Fibroblast of peridontal ligament (primary cell): ENCODE measurements around the gene BCDIN3D.
"Not testable (repeated sequence)": the region's sequence is repeated elsewhere in the genome, so short reads cannot be mapped to it uniquely, and the experiment has no call there.

Source experiments
- DNase-seq: peaks from one replicate; pipeline ENCODE4 v3.0.0-alpha.2; 2010; ENCODE audit errors: extremely low read depth

The BCDIN3D gene

DNA sequence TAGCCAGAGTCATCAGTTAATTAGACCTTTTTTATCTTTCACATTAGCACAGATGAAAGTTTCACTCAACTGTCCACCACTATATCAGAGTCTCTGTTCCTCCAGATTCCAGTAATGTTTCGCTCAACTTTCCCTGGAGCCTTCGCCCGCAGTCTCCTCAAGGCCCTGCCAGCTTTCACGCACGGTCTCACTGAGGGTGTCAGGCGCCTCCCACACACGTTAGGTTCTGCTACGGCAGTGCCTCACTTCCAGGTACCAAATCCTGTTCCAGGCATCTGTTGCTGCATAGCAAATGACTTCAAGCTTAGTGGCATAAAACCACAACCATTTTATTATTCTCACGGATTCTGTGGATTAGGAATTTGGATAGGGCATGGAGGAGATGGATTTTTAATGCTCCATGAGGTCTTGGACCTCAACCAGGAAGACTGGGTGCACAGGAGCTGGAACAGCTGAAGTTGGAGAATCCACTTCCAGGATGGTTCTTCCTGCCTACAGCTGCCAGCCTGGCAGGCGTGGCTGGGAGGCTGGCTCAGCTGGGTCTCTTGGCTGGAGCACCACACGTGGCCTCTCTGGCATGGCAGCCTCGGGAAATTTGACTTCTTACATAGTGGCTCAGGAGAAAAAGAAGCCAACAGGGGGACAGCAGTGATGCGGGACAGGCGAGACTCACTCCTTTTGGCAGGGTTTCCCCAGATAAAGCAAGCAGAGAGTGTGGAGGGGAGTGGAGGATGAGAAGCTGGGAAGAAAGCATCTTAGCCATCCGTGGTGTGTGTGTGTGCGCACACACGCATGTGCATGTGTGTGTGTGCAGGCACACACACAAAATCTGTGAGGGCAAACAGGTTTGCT, 21.3 kb upstream of the BCDIN3D start:
- no peak for DNase-seq

DNA sequence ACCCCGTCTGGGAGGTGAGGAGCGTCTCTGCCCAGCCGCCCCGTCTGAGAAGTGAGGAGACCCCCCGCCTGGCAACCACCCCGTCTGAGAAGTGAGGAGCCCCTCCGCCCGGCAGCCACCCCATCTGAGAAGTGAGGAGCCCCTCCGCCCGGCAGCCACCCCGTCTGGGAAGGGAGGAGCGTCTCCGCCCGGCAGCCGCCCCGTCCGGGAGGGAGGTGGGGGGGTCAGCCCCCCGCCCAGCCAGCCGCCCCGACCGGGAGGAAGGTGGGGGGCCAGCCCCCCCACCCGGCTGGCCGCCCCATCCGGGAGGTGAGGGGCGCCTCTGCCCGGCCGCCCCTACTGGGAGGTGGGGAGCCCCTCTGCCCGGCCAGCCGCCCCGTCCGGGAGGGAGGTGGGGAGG, 18.0 kb upstream of the BCDIN3D start:
- DNase-seq: not testable (repeated sequence)

DNA sequence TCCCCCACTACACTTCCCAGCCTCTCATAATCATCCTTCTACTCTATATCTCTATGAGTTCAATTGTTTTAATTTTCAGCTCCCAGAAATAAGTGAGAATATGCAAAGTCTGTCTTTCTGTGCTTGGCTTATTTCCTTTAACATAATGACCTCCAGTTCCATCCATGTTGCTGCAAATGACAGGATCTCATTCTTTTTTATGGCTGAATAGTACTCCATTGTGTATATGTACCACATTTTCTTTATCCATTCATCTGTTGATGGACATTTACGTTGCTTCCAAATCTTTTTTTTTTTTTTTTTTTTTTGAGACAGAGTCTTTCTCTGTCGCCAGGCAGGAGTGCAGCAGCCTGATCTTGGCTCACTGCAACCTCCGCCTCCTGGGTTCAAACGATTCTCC, 13.0 kb upstream of the BCDIN3D start:
- not testable (repeated sequence) for DNase-seq

DNA sequence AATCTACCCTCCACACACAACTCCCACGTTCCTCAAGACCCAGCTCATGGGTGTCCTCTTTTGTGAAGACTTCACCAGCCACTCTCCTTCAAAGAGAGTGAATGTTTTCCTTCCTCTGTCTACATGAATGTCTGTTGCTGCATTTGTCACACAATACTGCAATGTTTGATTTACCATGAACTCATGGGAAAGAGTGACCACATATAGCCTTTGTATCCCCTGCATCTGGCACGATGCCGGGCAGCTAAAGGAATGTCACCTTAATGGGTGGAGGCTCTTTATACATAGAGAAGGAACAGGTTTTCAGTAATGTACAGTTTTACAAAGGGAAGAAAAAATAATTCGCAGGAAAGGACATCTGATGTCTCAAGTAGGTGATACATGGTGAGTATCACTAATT, 12.1 kb upstream of the BCDIN3D start:
- no peak for DNase-seq

DNA sequence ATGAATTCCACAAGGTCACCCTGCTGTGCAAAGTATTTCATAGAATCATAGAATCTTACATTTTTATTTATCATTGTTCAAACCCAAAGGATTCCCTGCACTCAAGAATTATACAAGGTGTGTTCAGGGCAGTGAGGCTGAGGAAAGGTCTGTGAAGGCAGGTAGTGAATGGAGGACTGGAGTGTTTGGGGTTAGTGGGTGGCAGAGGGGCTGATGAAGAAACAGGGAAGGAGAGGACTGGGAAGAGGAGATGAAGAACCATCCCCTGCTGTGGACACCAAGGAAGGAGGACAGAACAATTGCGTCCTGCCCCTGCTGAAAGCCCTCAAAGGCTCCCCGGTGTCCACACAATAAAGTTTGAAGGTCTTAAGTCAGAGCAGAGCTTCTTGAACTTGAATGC, 10.8 kb upstream of the BCDIN3D start:
- no peak for DNase-seq

DNA sequence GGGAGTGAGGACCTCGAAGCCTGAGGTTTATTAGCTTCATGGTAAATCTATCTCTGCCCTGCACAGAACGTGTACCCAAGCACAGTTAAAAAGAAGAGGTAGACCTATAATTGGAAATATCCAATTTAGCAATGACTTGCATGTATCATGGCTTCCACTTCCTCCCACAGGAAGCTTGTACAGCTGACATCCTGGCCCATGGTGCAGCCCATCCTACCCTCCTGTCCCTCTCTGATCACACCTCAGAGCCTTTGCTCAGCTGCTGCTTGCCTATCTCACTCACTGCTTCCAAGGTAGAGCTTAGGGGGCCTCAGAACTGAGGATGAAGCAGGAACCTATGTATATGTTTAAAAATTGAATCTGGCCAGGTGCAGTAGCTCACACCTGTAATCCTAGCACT, 4.3 kb upstream of the BCDIN3D start:
- DNase-seq: no peak

DNA sequence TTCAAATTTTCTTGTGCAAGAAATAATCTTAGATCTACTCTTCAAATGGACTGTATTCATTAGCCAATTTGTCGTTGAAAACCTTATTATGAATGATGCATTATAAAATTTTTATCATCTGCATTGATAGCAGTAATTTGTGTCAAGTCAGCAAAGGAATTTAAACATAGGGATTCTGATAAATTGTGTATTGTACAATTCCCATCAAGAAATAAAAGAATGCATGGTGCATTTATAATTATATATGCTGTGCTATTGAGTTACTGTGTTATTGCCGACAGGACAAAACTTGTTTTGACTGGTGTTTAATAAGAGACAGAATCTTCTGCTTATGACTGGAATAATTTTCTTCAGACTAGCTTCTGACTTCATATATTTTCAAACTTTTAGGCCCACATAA, 3.1 kb upstream of the BCDIN3D start:
- DNase-seq: no peak

DNA sequence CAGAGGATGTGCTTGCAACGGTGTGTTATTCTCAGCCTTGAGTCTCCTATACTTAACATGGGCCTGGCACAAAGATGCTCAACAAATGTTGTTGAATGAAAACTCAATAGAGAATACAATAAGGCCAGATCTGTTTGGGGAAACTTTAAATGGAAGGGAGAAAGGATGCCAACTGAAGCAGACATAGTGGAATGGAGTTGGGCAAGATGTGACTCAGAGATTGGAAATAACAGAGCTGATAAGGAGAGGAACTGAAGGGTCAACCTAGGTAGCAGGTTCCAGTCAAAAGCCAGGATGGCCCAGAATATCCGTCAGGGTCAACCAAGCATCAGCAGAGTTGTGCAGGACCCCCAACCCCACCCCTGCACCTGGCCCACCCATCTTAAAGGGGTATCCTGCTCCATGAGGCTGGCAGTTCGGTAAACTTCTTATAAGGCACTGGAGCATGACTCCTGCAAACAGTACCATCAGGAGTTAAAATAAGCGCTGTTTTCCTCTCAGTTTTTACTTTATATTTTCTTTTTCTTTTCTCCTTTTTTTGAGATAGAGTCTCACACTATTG, 1.1 kb upstream of the BCDIN3D start:
- no peak for DNase-seq

DNA sequence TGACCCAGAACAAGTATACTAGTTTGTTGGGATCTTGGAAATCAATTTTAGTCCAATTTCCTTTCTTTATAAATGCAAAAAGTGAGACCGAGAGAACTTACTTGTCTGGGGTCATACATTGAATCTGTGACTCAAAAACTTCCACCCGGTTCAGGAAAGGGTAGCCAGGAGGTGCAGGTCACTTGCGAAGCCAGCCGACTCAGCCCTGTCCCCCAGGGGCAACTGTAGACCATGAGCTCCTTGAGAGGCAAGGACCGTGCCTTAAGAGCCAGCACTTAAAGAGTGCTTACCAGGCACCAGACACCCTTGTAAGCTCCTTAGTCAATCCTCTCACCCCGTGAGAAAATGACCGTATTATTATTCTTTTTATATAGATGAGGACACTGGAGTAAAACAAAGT, 505 bp upstream of the BCDIN3D start:
- DNase-seq: no peak

DNA sequence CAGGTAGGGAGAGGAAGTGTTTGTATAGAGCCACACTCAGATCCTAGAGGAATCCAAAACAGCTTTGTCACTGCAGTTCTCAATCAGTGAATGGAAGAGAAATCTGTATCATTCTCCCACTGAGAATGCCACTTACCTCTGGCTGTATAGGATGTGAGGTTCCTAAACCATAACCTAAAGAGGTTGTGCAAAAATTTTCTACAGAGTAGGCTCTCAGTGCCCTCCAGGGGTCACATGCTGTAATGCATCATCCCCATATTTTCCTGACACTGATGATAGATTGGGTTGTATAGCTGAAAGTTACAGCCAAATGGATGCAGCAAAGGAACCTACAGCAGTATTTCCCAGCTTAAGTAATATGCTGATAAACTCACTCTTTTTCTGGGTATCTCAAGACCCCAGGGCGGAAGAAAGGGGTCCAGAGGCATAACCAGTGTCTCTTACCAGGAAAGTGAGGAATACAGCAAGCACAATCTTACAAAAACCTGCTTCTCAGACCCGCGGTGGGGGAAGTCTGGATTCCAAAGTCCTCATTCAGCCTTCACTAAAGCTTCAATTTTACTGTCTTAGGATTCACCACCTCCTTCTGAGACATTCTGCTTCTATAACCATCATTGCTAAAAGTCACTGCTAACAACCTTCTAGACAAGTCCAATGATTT, 3.8 kb downstream of the BCDIN3D start:
- DNase-seq: peak; percentile 65

DNA sequence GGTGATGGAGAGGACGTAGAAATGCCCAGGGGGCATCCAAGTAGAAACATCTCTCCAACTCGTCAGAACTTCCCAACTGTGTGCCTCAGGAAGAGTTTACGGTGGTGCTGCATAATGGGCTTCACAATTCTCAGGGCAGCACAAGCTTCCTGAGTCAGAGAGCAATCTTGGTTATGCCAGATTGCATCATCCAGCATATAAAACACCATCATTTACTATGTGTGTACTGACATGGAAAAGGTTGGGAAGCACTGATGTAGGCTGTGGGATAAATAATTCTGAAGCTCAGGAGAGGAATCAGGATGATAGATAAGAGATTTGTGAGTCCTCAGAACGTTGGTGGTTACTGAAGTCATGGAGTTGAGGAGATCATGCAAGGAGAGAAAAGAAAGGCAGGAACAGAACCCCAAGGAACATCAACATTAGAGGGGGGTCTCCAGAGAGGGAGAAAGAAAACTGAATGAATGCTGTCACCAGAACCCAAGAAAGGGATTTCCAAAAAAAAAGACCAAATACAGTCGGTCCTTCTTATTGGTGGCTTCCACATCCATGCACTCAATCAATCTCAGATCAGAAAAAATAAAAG, 10.0 kb downstream of the BCDIN3D start:
- peak; percentile 82 for DNase-seq

DNA sequence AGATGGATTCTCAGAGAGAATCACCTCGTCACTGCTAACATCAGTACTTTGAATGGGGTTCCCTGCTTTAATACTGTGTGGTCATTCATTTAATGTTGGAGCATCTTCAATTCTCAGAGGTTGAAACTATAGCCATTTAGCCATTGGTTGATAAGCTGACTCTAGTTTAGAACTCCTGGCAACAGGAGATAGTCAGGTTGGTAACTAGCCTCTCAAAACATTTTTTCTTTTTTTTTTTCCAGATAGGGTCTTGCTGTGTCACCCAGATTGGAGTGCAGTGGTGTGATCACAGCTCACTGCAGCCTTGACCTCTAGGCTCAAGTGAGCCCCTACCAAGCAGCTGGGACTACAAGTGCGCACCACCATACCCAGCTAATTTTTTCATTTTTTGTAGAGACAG, 11.2 kb downstream of the BCDIN3D start:
- no peak for DNase-seq

DNA sequence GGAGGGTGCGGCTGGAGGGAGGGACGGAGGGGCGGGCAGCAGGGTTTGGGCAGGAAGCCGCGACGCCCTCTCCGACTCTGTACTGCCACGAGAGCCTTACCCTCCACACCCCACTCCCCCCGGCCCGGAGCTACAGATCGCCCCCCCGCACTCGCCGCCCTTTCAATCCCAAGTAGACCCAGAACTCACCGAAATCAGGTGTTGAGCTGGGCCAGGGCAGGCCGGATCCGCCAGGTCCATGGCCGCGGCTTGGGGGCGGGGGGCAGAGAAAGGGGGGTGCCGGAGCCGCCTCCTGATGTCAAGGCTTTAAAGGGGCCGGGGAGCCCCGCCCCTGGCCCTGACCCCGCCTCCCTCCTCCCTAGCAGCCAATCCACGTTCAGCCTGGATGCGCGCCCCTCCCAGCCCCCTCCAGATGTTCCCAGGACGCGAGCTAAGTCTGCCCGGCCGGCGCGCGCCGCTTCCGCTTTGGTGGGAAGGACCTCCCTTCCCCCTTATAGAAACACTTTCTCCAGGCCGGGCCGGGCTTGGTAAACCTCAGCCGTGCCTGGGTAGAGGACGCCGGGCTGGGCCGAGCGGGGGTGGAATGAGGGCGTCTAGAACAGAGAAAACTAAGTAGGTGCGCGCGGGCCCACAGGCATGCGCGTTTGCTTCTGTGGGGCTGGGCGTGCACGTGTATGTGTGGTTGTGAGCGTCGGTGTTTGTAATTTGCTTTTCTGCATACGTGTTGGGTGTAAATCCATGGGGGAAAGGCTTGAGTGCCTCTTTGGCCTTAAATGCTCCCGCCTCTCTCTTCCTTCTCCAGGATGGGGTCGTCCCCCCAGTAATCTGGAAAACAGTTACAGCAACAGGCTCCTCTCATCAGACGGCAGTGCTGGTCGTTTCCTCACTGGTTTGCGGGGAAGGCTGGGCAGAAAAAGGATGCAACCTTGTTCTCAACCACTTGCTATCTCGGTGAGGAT, 14.5 kb downstream of the BCDIN3D start, which contains the start of gene NCKAP5L:
Gene NCKAP5L, minus strand, starts transcription at position 281 of the 959 bp plus-strand sequence. CDS start 24,369 bp downstream, outside the sequence.
- DNase-seq: peak; percentile 95

DNA sequence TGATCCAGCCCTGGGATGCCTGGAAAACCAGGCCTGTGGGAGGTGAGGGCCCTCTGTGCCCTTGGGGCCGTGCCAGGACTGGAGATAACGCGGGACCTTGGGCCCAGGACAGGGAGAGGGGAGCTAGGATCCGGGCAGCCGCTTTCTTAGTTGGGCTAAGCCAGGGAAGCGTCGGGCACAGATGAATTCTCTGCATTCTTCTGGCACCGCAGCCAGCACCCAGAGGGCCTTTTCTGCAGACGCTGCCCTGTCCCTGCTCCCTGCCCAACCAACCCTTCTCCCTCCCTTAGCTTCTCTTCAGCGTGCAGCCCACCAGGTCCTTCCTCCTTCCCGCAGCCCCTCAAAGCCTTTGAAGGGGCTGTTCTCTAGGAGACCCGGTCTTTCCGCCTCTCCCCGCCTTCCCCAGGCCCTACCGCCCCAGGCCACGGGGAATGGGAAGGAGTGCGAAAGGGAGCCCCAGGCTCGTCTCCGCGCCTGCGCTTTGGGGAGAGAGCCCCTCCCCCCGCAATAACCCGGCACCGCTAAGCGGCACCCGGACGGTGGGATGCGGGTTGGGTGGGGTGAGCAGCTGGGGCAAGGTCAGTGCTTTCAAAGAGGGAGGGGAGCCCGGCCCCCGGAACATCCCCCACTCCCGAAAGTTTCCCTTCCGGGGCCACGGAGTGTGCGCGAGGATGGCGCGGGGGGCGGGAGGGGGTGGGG, 15.4 kb downstream of the BCDIN3D start:
- peak; percentile 62 for DNase-seq

DNA sequence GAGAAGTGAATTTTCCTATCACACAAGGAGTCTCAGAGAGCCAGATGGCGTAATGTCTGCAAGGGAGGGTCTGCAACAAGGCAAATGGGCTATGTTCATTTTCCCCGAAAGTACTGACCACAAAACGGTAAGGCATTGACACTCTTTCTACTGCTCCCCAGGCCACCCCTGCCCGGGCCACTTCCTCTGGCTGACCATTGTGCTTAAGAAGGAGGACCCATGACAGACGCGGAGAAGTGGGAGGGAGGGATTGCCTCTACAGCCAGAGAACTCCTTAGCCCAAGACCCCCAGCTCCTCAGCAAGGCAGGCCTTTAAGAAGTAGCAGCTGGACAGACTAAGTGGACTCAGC, 15.9 kb downstream of the BCDIN3D start:
- DNase-seq: no peak

DNA sequence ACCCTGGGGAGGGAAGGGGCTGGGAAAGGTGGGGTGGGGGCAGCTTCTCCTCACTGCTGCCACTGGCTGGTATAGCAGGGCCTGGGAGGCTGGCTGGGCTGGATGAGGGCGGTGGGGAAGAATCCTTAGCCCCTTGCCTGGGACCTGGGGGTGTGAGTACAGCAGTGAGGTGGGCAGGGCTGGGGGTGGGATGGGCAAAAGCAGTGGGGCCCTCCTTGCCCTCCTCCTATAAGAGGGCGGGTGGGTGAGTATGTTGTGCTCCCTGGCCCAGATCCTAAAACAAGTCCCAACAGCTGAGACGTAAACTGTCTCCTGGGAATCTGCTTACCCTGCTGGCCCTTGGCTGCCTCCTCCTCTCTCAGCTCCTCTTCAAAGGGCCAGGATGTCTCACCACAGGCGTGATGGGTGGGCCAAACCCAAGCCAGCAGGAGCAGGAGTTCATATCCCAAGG, 16.9 kb downstream of the BCDIN3D start:
- DNase-seq: no peak

DNA sequence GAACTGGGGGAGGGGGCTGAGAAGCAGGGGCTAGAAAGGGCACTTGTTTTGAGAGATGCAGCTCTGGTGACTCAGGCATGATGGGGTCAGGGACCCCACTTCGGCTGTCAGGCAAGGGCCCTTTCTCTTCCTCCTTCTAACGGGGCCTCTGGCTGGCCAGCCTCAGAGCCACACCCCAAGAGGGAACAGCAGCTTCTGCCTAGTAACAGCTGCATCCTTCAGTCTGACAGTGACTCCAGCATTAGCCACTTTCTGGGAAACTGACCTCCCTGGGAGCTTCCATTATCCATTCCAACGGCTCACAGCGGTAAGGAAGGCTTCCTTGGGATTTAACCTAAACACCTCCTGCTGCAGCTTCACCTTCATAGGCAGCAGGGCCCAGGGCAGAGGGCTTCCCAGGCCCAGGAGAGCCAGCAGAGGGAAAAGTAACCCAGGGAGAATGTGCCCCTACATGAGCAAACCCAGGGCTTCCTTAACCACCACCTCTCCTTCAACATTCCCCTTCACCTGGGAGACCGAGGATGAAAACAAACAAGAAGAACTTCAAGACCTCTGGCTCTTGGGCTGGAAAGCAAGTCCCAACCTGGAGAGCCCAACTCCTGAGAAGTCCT, 17.4 kb downstream of the BCDIN3D start:
- DNase-seq: peak; percentile 29

DNA sequence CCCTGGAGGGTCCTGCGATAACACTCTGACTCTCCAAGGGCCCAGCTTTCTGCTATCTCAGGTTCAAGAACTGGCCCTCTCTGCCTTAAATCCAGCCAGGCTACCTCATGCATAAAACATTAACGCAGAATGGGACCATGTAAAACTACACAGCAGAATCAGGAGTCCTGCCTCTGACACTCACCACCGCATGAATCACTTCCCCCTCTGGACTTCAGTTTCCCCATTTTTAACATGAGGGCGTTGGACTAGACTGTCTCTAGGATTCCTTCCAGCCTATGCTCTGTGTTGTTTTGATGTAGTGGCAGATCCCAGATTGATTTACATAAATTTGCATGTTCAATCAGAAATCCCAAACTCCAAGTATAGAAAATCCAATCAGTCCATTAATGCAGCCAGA, 18.0 kb downstream of the BCDIN3D start:
- DNase-seq: peak; percentile 58

DNA sequence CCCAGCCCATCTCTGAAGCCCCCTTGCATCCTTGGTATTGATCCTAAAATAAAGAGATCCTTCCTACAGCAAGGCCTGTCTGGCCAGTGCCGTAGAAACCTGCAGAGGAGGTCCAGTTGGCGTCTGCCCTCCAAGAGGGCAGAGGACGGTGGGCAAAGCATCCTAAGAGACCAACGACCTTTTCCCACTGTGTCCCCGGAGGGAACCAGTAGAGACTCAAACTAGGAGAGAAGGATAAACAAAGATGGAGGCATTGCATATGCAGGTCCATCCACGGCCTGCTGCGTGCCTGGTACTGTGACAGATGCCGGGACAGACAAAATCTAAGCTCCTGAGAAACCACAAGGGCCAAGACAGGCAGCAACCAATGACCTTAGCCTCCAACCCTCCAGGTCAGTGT, 18.5 kb downstream of the BCDIN3D start:
- DNase-seq: no peak

DNA sequence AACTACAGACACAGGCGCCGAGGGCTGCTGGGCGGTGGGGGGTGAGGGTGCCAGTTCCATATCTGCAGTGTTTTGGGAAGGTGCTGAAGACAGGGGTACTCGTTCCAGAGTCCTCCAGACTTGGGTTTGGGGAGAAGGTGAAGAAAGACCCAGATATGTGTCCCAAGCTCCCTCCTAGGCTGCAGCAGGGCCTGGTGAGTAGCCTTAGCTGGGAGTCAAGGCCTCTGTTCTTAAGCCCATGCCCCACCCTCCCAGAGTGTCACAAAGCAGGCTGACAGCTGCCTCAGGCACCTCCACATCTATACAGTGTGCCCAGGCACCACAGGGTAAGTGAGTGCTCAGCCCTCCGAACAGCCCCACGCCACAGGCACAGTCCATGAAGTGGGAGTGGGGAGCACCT, 19.0 kb downstream of the BCDIN3D start:
- DNase-seq: no peak
